Stimulated activated CD4-positive, alpha-beta T cell treated with anti-CD3 and anti-CD28 coated beads, Interleukin-4, amount 100 ng/mL, for 48 hours (primary cell): ENCODE data around the gene SH3BP5.
A peak's percentile ranks its signal among the peaks of the same experiment; 100 is the strongest.

ENCODE experiments used
- DNase-seq, 2 donors: peaks; one replicate each; pipeline ENCODE4 v3.0.0-alpha.2; 2020; ENCODE audit warnings: low read depth in 2 of 2

SH3BP5 gene

DNA sequence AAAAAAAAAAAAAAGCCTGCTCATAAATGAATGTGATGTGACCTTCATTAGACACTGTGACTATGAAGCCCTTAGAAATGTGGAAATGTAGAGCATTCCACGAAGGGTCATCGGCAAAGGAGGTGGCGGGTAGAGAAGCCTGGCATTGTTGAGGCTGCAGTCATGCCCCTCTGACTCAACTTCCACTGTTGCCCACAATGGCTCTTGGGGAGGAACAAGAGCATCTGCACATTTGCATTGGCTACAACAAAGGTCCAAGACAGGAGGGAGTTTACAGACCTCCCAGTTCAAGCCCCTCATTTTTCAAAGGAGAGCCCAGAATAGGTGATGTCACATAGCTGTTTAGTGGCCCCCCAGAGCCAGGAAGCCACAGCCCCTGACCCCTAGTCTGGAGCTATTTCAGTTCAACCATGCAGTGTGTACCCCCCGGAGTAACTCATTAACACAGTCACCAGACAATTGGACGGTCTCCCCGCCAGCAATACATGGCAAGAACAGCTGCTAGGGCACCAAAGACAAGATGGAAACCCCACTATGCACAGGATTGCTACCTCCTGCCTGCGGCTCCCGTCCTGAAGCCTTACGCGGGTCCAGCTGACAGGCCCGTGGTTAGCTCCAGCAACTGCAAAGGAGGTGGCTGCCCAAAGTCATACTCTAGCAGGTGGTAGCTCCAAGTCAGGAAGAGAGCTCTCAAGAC, 56.2 kb downstream of the SH3BP5 start:
- DNase-seq: no peak

DNA sequence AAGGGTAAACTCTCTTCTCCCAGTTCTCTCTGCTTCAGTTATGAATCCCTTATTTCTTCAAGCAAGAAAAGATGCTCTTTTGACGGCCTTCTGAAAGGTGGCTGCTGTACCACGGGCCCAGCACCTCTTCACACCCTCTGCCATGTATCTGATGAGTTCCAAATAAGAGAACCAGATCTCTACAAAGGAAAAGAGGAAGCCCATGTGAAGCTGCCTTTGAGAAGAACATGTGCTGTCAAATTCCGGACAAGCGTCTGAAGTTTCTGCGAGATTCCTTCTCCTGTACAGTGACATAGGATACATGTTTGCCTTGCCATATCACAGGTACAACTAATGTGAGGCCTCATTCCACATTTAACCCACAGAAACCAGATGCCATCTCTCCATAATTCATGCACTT, 59.2 kb downstream of the SH3BP5 start:
- DNase-seq: no peak

GRCh38 chr3:15272426-15273196, 59.8 kb downstream of the SH3BP5 start:
- no peak for DNase-seq

DNA sequence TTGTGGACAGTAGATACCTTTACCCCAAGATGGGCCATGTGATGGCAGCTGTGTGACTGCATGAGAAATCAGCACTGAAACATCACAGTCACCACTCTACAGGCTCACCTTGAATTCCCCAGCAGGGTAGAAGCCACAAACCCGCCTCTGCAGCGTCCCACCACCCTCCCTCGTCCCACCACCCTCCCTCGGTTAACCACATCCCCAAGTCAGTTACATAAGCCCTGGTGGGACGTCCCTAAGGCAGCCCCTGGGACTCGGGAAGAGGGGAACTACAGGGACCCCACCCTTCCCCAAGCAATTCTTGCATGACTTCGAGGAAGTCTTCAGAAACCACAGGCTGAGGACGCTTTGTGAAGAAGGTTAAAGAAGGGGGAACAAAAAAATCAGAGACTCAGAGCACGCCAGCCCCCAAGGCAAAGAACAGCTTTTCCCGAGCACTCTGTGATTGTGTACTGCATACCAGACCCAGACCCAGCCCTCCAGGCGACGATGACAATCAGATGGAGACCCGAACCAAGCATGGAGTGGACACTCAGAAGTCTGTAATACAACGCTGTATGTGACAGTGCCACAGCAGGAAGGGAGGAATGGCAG, 60.5 kb downstream of the SH3BP5 start:
- peak; percentile 34 to 51 for DNase-seq

DNA sequence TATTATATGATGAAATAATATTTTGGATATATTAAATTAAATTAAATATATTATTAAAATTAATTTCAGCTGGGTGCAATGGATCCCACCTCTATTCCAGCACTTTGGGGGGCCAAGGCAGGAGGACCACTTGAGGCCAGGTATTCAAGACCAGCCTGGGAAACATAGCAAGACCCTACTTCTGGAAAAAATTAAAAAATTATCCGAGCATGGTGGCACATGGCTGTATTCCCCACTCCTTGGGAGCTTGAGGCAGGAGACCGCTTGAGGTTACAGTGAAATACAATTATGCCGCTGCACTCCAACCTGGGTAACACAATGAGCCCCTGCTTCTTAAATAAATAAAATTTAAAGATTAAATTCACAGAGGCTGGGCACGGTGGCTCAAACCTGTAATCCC, 61.4 kb downstream of the SH3BP5 start:
- DNase-seq: no peak

DNA sequence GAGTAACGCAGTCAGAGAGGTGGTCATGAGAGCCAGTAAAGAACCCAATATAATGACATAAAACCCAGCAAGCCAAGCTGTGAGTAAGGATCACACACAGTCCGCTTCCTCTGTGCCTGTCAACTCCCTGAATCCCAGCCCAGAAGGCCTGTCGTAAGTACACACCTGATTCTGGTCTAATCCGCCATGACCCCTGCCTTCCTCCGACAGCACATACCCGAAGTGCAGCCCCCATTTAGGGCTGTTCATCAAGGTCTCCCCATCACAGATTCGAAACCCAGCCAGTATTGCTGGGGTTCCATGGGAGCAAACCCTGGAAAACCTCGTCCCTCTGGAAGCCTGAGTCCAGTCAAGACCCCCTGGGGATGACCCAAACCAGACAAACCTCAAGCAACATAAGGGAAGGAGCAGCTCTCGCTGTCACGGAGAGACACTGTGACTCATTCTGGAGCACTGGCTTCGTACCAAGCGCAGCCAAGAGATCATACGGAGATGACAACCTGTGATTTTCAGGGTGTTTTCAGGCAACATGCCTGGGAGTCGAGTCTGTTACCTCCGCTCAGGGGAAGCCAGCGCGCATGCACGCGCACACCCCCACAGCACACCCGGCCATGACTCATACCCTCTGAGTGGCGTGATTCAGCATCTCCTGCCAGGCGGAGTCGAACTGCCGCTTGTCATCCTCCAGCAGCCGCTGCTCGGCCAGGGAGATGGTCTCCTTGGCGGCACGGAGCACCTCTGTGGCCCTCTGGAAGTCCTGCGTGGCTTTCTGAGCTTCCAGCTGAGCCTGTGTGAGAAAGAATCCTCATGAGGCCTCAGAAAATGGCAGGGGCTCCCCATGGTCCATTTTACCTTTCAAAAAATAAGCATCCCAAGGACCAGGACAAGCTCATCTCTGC, 63.0 kb downstream of the SH3BP5 start:
- DNase-seq: peak; percentile 73 to 83

- peak; percentile 80 to 84 for DNase-seq
Measured at GRCh38 chr3:15268033-15268631, 64.3 kb downstream of the SH3BP5 start.

GRCh38 chr3:15267502-15267901, 64.9 kb downstream of the SH3BP5 start:
- DNase-seq: no peak

- no peak for DNase-seq
Measured at GRCh38 chr3:15266510-15267376, 65.6 kb downstream of the SH3BP5 start.

GRCh38 chr3:15265655-15266509, 66.5 kb downstream of the SH3BP5 start:
- no peak for DNase-seq

GRCh38 chr3:15264486-15264885, 67.9 kb downstream of the SH3BP5 start:
- DNase-seq: no peak

- no peak for DNase-seq
Measured at GRCh38 chr3:15263926-15264325, 68.5 kb downstream of the SH3BP5 start.

DNA sequence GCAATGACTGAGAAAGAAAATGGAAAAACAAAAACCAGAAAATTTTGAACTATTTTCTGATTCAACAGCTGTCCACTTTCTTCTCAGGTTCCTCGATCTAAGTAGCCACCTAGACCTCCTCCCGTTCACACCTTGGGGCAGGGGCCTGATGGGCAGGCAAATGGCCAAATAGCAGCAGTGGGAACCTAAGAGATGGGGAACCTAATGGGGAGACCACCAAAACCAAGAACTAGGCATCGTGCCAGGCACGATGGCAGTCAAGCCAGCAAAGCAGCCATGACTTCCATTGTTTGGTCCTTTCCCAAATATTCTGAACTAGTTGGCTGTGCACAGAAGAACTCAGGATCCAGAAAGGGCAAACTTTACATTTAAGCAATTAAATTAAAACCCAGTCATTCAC, 69.3 kb downstream of the SH3BP5 start:
- DNase-seq: no peak

- no peak for DNase-seq
Measured at GRCh38 chr3:15262021-15262420, 70.4 kb downstream of the SH3BP5 start.

- DNase-seq: no peak
Measured at GRCh38 chr3:15261274-15261673, 71.1 kb downstream of the SH3BP5 start.

- DNase-seq: no peak
Measured at GRCh38 chr3:15260531-15260930, 71.9 kb downstream of the SH3BP5 start.

DNA sequence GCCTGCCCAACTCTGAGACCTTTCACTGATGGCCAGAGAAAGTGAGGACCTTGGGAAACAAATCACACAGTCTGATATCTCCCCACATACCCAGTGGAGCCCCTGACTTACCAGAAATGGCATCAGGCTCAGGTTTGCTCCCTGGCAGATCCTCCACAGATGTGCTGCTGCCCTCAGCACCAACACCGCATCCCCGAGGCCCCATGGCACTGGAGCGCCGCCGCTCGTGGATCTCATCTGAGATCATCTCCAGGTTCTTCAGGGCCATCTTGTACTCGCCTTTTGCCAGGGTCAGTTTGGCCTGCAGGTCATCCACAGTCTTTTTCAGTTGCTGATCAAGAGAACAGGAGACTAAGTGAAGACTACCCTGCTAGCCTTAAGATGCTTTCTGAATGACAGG, 73.7 kb downstream of the SH3BP5 start:
- no peak for DNase-seq

DNA sequence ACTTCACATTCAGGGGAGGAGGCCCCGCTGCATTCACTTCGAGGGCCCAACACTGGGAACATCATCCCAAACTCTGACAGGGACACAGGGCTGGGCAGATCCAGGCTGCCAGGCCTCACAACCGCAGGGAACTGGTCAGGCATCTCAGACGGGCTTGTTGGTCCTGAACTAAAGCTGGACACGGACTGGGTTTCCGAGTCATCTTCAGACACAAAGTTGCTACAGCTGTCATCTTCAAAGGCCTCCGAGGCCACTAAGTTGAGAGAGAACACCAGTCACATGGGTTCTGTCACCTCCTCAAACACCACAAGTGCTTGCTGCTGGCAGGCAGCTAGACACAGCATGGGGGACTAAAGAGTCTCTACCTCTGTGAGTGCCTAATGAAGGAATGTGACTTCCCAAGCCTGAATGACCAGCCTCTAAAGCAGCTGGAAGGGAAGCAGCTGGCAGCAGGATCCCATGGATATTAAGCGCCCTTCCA, 75.5 kb downstream of the SH3BP5 start:
- no peak for DNase-seq

GRCh38 chr3:15255215-15255614, 77.2 kb downstream of the SH3BP5 start:
- DNase-seq: no peak
